Measurements from ENCODE around the gene MYEOV. TPM values are rescaled to one million over a fixed set of nuclear protein-coding genes. Genes with fewer than 3 reads are reported as not detected.

Gene MYEOV
- 0.21 and 0.83 TPM in 2 replicates for total RNA-seq

DNA sequence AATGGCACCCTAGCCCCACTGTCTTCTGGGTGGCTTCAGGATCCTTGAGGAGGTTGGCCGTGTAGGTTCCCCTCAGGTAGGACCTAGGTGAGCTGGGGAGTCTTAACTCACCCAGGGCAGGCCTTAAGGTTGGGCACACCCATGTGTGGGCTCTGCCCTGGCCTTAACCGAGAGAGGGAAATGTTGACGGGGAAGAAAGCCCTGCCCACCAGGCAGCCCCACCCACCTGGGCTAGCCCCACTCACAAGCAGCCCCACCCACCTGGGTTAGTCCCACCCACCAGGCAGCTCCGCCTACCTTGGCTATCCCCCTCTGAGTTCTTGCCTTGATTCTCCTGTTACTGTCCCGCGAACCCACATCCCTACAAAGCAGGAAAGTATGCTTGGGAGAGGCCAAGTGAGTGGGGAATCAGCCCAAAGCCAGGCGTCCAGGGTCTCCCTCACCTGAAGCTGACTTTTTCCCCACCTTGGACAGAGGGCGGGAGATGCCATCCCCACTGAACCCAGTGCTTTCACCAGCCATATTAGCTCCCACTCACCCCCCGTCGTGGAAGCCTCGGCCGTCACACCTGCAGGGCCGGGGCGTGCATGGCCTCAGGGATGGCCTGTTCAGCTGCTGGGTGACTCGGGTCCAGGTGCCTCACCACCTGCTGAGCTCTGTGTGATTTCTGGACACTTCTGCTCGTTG is at the start of gene MYEOV:
TSS of gene MYEOV (plus strand) at position 337 of the 687 bp plus-strand sequence. CDS start 1,200 bp downstream, outside the sequence.
- intact Hi-C loops (cut with micrococcal nuclease): loop anchor here (2.0 kb wide), 1 partner anchor 193 kb away; no protein-coding TSS in a partner anchor
- peaks cover 1% of the 10 kb centered on the region for H3K36me3 Mint-ChIP-seq (ENCODE audit: low read depth)
- H3K4me1 Mint-ChIP-seq: peaks cover 39% of the 10 kb centered on the region
- peaks cover 5% of the 10 kb centered on the region for H3K27me3 Mint-ChIP-seq
- DNase-seq: peak; percentile 78
- H3K27ac Mint-ChIP-seq: peak within 1 kb of the TSS; percentile 38
- no peak within 1 kb of the TSS for H3K4me3 Mint-ChIP-seq
- H3K9me3 Mint-ChIP-seq: peaks cover 4% of the 10 kb centered on the region

GRCh38 chr11:69244266-69244665 is 49.7 kb upstream of the MYEOV start:
- H3K27me3 Mint-ChIP-seq: peaks cover 13% of the 10 kb centered on the region
- H3K4me1 Mint-ChIP-seq: peaks cover 16% of the 10 kb centered on the region
- no peak overlapping the region for H3K4me3 Mint-ChIP-seq
- DNase-seq: no peak
- H3K27ac Mint-ChIP-seq: no peak overlapping the region
- H3K9me3 Mint-ChIP-seq: peaks cover 7% of the 10 kb centered on the region
- intact Hi-C loops (cut with micrococcal nuclease): no loop called here
- no peaks in the 10 kb centered on the region for H3K36me3 Mint-ChIP-seq (ENCODE audit: low read depth)

- intact Hi-C loops (cut with micrococcal nuclease): no loop called here
- H3K36me3 Mint-ChIP-seq (ENCODE audit: low read depth): no peaks in the 10 kb centered on the region
- no peak for DNase-seq
- H3K27me3 Mint-ChIP-seq: peaks cover 13% of the 10 kb centered on the region
- no peak overlapping the region for H3K4me3 Mint-ChIP-seq
- H3K9me3 Mint-ChIP-seq: peaks cover 7% of the 10 kb centered on the region
- H3K4me1 Mint-ChIP-seq: peaks cover 11% of the 10 kb centered on the region
- H3K27ac Mint-ChIP-seq: no peak overlapping the region
Observed at GRCh38 chr11:69245041-69245440, 48.9 kb upstream of the MYEOV start.

DNA sequence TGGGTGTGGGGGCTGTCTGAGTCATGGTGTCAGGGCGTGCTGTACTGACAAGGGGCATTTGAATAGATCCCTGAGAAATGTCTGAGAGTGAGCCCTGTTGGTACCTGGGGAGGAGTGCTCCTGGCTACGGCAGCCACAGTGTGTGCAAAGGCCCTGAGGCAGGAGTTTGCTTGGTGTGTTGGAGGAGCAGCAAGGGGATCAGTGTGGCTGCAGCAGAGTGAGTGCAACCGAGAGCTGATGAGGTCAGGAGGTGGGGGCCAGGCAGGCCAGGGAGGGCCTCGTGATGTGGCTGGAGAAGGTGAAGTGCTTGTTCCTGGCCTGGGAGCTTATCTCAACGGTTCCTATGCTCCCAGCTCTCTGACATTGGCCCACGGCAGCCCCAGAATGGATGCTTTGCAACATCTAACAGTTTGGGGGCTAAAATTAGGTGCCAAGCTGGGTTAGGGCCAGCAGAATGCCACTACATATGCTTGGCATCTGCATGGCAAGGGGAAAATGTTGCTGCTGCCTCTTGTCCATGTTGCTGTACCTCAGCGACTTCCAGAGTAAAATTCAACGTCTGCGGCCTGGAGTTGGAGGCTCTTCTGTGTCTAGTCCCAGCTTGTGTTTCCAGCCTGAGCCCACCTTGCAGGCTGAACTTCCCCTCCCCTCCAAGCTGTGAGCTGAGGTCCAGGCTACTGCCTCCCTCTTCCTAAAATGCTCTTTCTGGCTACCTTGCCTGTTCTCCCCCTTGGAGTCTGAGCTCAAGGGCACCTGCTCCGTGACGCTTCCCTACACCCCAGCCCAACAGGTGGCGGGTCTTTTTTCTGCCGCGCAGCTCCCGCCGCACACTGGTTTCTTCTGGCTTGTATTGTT is 48.2 kb upstream of the MYEOV start:
- Mint-ChIP-seq H3K4me3 (no peak overlapping the region), H3K27me3 (peaks cover 13% of the 10 kb centered on the region), H3K4me1 (peaks cover 8% of the 10 kb centered on the region), H3K36me3 (ENCODE audit: low read depth) (no peaks in the 10 kb centered on the region), H3K27ac (no peak overlapping the region), H3K9me3 (peaks cover 7% of the 10 kb centered on the region)
- DNase-seq: no peak
- intact Hi-C loops (cut with micrococcal nuclease): no loop called here

DNA sequence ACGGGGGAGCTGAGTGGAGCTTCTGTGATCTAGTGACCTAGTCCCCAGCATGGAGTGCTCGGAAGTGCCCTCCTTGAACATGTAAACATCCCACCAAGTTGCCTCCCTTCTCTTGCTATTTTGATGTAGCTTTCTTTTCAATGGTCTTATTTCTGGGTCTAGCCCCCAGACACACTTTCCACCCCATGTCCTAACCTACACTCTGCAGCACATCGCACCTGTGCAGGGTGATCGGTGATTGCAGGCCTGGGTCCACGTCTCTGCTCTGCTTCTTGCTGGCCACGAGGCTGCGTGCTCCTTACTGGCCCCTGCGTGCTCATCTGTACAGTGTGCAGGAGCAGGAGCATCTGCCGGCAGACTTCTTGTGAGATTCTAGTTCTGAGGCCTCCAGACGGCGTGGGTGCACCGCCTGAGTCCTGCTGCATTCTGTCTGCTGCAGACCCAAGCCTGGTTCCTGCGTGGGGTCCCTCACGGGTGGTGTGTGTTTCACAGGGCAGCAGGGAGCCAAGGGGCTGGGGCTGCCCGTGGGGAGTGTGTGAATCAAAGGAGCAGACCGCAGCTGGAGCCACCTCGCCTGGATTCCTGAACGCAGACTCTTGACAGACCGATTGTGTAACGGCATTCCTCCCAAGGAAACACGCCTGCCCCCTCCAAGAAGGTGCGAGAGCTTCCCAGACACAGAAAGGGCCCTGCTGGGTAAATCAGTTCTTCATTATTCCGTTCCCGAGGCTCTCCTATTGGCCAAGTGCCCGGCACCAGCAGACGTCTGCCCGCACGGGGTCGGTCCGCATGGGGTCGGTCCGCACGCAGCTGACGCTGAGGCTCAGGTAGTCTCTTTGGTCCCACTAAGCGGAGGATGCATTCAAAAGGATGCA is 44.4 kb upstream of the MYEOV start:
- DNase-seq: no peak
- no peaks in the 10 kb centered on the region for H3K4me1 Mint-ChIP-seq
- peaks cover 13% of the 10 kb centered on the region for H3K27me3 Mint-ChIP-seq
- intact Hi-C loops (cut with micrococcal nuclease): no loop called here
- H3K36me3 Mint-ChIP-seq (ENCODE audit: low read depth): no peaks in the 10 kb centered on the region
- no peak overlapping the region for H3K27ac Mint-ChIP-seq
- peaks cover 12% of the 10 kb centered on the region for H3K9me3 Mint-ChIP-seq
- H3K4me3 Mint-ChIP-seq: no peak overlapping the region

DNA sequence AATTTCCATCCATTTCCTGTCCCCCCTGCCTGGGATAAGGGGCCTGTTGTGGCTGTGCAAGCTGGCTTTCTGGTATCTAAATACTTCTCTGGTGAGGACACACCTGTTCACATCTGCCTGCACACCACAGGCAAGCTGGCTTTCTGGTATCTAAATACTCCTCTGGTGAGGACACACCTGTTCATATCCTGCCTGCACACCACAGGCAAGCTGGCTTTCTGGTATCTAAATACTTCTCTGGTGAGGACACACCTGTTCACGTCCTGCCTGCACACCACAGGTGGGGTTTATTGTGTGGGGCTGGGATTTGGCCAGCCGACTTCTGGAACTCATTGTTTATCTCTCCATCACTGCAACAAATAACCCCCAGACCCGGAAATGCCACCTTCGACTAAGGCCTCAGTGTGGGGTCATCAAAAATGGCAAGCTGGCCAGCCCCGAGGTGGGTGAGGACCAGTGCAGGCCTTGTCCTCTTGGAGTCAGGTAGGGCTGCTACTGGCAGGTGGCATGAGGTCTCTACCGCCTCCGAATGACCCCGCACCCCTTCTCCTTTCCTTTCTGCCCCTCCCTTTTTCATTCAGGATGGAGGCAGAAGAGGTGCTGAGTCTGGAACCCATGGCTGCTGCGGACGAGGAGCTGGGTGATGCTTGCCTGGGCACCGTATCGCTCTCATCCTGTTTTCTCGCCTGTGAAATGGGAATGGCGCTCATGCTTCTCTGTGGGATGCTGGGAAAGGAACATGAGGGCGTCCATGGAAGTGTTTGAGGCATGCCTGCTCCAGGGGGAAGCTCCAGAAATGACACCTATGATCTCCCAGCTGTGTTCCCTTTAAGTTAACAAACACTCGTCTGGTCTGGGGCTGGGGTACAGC is 43.5 kb upstream of the MYEOV start:
- no peak overlapping the region for H3K4me3 Mint-ChIP-seq
- no peak for DNase-seq
- no peak overlapping the region for H3K27ac Mint-ChIP-seq
- peaks cover 20% of the 10 kb centered on the region for H3K9me3 Mint-ChIP-seq
- H3K27me3 Mint-ChIP-seq: peaks cover 13% of the 10 kb centered on the region
- H3K4me1 Mint-ChIP-seq: no peaks in the 10 kb centered on the region
- H3K36me3 Mint-ChIP-seq (ENCODE audit: low read depth): no peaks in the 10 kb centered on the region
- intact Hi-C loops (cut with micrococcal nuclease): no loop called here

DNA sequence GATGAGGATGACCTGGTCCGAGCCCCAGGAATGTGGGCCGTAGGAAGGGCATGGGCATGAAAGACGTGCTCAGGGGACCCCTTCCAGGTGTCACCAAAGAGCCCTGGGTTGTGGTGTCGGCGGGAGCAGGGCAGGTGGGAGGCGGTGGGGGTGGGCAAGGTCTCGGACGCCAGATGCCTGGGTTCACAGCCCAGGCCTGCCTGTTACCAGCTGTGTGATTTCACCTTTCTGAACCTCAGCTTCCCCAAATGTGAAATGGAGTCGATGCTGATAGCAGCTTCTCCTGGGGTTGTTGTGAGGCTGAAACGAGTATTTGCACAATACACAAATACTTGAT is 42.9 kb upstream of the MYEOV start:
- H3K36me3 Mint-ChIP-seq (ENCODE audit: low read depth): no peaks in the 10 kb centered on the region
- DNase-seq: no peak
- H3K9me3 Mint-ChIP-seq: peaks cover 26% of the 10 kb centered on the region
- H3K4me1 Mint-ChIP-seq: no peaks in the 10 kb centered on the region
- intact Hi-C loops (cut with micrococcal nuclease): no loop called here
- H3K4me3 Mint-ChIP-seq: no peak overlapping the region
- H3K27ac Mint-ChIP-seq: peak overlapping the region; percentile 15
- peaks cover 13% of the 10 kb centered on the region for H3K27me3 Mint-ChIP-seq

DNA sequence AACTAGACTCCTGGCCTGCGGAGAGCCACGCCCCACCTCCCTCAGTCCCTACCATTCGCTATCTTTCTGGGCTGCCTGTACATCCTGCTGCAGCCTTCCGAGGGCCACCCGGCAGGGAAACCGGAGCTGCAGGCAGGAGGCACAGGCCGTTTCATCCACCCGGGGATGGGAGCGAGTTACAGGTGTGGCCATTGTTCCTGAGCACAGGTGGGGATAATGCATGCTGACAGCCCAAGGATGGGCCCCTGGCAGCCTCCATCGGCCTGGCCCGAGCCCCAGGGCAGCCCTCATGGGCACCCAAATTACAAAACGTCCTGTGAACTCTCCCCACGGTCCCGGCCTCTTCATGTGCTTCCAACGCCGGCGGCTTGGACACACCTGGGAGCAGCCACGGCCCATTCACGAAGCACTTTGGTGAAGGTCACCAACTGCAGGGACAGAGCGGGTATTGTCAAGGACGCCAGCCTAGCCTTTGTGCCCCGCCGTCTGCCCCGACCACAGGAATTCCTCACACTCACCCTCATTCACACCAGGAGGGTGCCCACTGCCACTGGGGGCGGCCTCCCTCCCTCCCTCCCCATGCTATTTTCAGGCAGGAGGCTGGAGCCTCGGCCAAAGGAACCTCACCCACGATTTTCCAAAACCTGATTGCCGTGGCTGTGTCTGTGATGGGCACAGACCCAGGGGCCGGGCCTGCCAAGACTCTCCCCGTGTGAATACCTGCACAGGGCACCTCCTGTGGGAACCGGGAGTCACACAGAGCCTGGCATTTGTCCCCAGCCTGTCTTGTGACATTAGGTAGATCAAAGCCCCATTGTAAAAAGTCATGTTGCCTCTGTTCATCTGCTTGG is 42.1 kb upstream of the MYEOV start:
- intact Hi-C loops (cut with micrococcal nuclease): no loop called here
- peaks cover 33% of the 10 kb centered on the region for H3K9me3 Mint-ChIP-seq
- DNase-seq: no peak
- H3K36me3 Mint-ChIP-seq (ENCODE audit: low read depth): no peaks in the 10 kb centered on the region
- H3K4me3 Mint-ChIP-seq: no peak overlapping the region
- peaks cover 7% of the 10 kb centered on the region for H3K27me3 Mint-ChIP-seq
- H3K27ac Mint-ChIP-seq: no peak overlapping the region
- no peaks in the 10 kb centered on the region for H3K4me1 Mint-ChIP-seq

DNA sequence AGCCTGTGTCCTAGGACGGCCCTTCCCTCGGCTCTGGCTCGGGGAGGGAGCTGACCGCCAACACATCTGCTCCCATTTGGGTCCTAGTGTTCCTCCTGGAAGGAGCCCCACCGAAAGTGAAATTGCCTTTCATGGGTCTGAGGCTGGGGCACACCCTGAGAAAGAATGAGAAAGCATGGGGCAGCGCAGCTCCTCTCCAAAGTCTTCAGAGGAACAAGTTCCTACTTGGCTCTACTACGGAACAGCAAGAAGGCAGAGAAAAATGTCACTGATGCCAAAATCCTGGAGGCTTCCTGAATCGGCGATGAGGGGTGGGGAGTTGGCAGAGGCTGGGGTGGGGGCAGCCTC is 41.5 kb upstream of the MYEOV start:
- DNase-seq: no peak
- Mint-ChIP-seq H3K4me3 (no peak overlapping the region), H3K4me1 (no peaks in the 10 kb centered on the region), H3K9me3 (peaks cover 33% of the 10 kb centered on the region), H3K27me3 (peaks cover 6% of the 10 kb centered on the region), H3K27ac (no peak overlapping the region), H3K36me3 (ENCODE audit: low read depth) (no peaks in the 10 kb centered on the region)
- intact Hi-C loops (cut with micrococcal nuclease): no loop called here

GRCh38 chr11:69253028-69253427 is 40.9 kb upstream of the MYEOV start:
- no peak overlapping the region for H3K27ac Mint-ChIP-seq
- intact Hi-C loops (cut with micrococcal nuclease): no loop called here

DNA sequence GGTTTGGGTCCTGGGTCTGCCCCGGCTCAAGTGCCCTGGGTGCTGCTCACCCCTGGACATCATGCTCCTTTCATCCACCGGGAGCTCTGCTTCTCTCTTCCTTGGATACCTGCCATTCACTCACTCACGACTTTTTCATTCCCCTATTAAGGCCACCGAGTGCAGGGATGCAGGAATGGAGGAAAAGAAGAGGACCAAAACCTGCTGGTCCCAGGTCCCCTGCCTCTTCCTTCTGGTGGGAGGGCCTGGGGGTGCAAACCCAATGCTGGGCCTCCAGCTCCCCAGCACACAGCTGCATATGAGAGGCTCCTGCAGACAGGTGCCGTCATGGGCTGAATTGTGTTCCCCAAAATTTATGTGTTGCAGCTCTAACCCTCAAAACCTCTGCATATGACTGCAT is 36.8 kb upstream of the MYEOV start:
- peaks cover 8% of the 10 kb centered on the region for H3K27me3 Mint-ChIP-seq

More at GRCh38 chr11:69253028-69253427, 40.9 kb upstream of the MYEOV start:
- Mint-ChIP-seq H3K9me3 (peaks cover 33% of the 10 kb centered on the region), H3K4me3 (no peak overlapping the region), H3K4me1 (no peaks in the 10 kb centered on the region), H3K27me3 (peaks cover 5% of the 10 kb centered on the region), H3K36me3 (ENCODE audit: low read depth) (no peaks in the 10 kb centered on the region)
- DNase-seq: no peak

DNA sequence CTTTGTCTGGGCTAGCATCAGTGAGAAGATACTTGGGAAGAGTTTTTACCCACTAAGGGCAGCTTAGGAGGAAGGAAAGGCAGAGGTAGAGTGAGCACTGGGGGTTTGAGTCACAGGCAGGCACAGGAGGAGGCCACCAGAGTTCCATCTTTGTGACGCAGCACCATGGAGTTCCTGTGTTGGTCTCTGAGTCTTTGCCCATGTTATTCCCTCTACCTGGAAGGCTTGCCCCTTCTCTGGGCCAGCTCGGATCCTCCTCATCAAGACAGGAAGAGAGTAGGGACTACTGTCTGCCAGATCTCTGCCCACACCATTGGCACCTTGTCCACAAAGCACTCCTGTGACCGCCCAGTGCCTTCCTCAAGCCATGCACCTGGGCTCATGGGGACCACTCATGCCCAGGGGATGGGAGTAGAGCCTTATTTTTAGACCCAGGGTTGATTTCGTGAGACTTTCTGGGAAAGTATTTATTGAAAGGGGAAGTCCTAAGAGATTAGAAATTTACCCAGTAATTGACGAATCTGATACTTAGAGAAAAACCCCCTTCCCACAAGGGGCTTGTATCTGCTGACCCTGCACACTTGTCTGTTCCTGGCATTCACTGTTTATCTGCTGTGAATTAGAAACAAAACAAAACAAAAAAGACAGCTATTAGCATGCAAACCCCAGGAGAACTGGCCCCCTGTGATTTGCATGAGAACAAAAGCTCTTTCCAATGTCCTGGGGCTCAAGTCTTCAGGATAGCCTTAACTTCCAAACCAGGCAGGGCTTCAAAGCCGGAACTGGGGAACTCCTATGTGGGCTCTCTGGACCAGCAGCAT is 35.9 kb upstream of the MYEOV start:
- no peaks in the 10 kb centered on the region for H3K36me3 Mint-ChIP-seq (ENCODE audit: low read depth)
- peaks cover 8% of the 10 kb centered on the region for H3K27me3 Mint-ChIP-seq
- intact Hi-C loops (cut with micrococcal nuclease): no loop called here
- DNase-seq: no peak
- peaks cover 39% of the 10 kb centered on the region for H3K9me3 Mint-ChIP-seq
- no peak overlapping the region for H3K27ac Mint-ChIP-seq
- no peak overlapping the region for H3K4me3 Mint-ChIP-seq
- no peaks in the 10 kb centered on the region for H3K4me1 Mint-ChIP-seq

More for the DNA sequence above, 36.8 kb upstream of the MYEOV start:
- Mint-ChIP-seq H3K27ac (no peak overlapping the region), H3K36me3 (ENCODE audit: low read depth) (no peaks in the 10 kb centered on the region), H3K9me3 (peaks cover 35% of the 10 kb centered on the region), H3K4me3 (no peak overlapping the region), H3K4me1 (no peaks in the 10 kb centered on the region)
- DNase-seq: no peak
- intact Hi-C loops (cut with micrococcal nuclease): no loop called here

Measured in activated CD4-positive, alpha-beta T cell treated with anti-CD3 and anti-CD28 coated beads, Interleukin-2, amount 10 ng/mL, durations not matched to agents 24 days and 14 days (primary cell).